Stimulated activated effector memory CD8-positive, alpha-beta T cell treated with anti-CD3 and anti-CD28 coated beads, Interleukin-12 subunit alpha, Interleukin-12 subunit beta, amount 100 ng/mL, for 72 hours (primary cell): ENCODE data around the gene LTA4H.

Source experiments
- ATAC-seq: fragments of 150-1000 bp; cut with Tn5 transposase; 2 replicates; pipeline ENCODE4 v1.10.0; 2021
- DNase-seq, 2 donors: peaks; one replicate each; pipeline ENCODE4 v3.0.0; 2021 to 2022; ENCODE audit warnings: low spot score in 2 of 2
- H3K27ac Mint-ChIP-seq: one replicate; pipeline ENCODE4 v1.8.0; 2022; ENCODE audit warnings: mild to moderate bottlenecking, mixed read lengths
- H3K36me3 Mint-ChIP-seq: one replicate; pipeline ENCODE4 v1.8.0; 2022; ENCODE audit warnings: mild to moderate bottlenecking, mixed read lengths
- H3K4me1 Mint-ChIP-seq: one replicate; pipeline ENCODE4 v1.8.0; 2022; ENCODE audit warnings: mixed read lengths
- H3K4me3 Mint-ChIP-seq: one replicate; pipeline ENCODE4 v1.8.0; 2022; ENCODE audit warnings: mild to moderate bottlenecking, mixed read lengths
- H3K9me3 Mint-ChIP-seq: one replicate; pipeline ENCODE4 v1.8.0; 2022; ENCODE audit warnings: mixed read lengths

LTA4H gene

GRCh38 chr12:96064966-96065365 is 29.6 kb upstream of the LTA4H start:
- no peaks in the 10 kb centered on the region for H3K9me3 Mint-ChIP-seq
- H3K4me3 Mint-ChIP-seq: no peak overlapping the region
- DNase-seq: no peak
- no peak for ATAC-seq
- no peak overlapping the region for H3K27ac Mint-ChIP-seq
- H3K36me3 Mint-ChIP-seq: no peaks in the 10 kb centered on the region
- peaks cover 32% of the 10 kb centered on the region for H3K4me1 Mint-ChIP-seq

- Mint-ChIP-seq H3K4me3 (no peak overlapping the region), H3K36me3 (no peaks in the 10 kb centered on the region), H3K4me1 (peaks cover 32% of the 10 kb centered on the region), H3K27ac (no peak overlapping the region), H3K9me3 (no peaks in the 10 kb centered on the region)
- DNase-seq: no peak
- ATAC-seq: no peak
Measured at GRCh38 chr12:96064271-96064670, 28.9 kb upstream of the LTA4H start.

GRCh38 chr12:96063046-96063445 is 27.7 kb upstream of the LTA4H start:
- H3K4me3 Mint-ChIP-seq: no peak overlapping the region

GRCh38 chr12:96061864-96062453 is 26.6 kb upstream of the LTA4H start:
- Mint-ChIP-seq H3K27ac (no peak overlapping the region), H3K4me3 (no peak overlapping the region), H3K9me3 (no peaks in the 10 kb centered on the region), H3K36me3 (no peaks in the 10 kb centered on the region), H3K4me1 (peaks cover 32% of the 10 kb centered on the region)
- ATAC-seq: peak; percentile 88
- peak; percentile 53 to 77 for DNase-seq

More at GRCh38 chr12:96063046-96063445, 27.7 kb upstream of the LTA4H start:
- H3K4me1 Mint-ChIP-seq: peaks cover 32% of the 10 kb centered on the region
- no peak for ATAC-seq
- no peaks in the 10 kb centered on the region for H3K9me3 Mint-ChIP-seq
- H3K36me3 Mint-ChIP-seq: no peaks in the 10 kb centered on the region
- DNase-seq: no peak
- H3K27ac Mint-ChIP-seq: peak overlapping the region; percentile 6

GRCh38 chr12:96061323-96061722 is 25.9 kb upstream of the LTA4H start:
- no peak overlapping the region for H3K4me3 Mint-ChIP-seq
- no peak for ATAC-seq
- no peak for DNase-seq
- H3K27ac Mint-ChIP-seq: no peak overlapping the region
- no peaks in the 10 kb centered on the region for H3K9me3 Mint-ChIP-seq
- no peaks in the 10 kb centered on the region for H3K36me3 Mint-ChIP-seq
- peaks cover 32% of the 10 kb centered on the region for H3K4me1 Mint-ChIP-seq

- Mint-ChIP-seq H3K4me3 (no peak overlapping the region), H3K9me3 (no peaks in the 10 kb centered on the region), H3K36me3 (no peaks in the 10 kb centered on the region), H3K4me1 (peaks cover 30% of the 10 kb centered on the region), H3K27ac (no peak overlapping the region)
- ATAC-seq (no peak), DNase-seq (no peak)
Measured at GRCh38 chr12:96060041-96060440, 24.7 kb upstream of the LTA4H start.

GRCh38 chr12:96057986-96058553 is 22.7 kb upstream of the LTA4H start:
- H3K9me3 Mint-ChIP-seq: no peaks in the 10 kb centered on the region
- H3K4me1 Mint-ChIP-seq: peaks cover 11% of the 10 kb centered on the region
- no peak overlapping the region for H3K4me3 Mint-ChIP-seq
- H3K36me3 Mint-ChIP-seq: no peaks in the 10 kb centered on the region
- no peak overlapping the region for H3K27ac Mint-ChIP-seq
- DNase-seq (no peak), ATAC-seq (no peak)

- Mint-ChIP-seq H3K9me3 (no peaks in the 10 kb centered on the region), H3K4me3 (no peak overlapping the region), H3K27ac (no peak overlapping the region), H3K36me3 (no peaks in the 10 kb centered on the region), H3K4me1 (peaks cover 2% of the 10 kb centered on the region)
- DNase-seq: no peak
- ATAC-seq: no peak
Measured at GRCh38 chr12:96056646-96057455, 21.5 kb upstream of the LTA4H start.

GRCh38 chr12:96054244-96054610 is 18.8 kb upstream of the LTA4H start:
- no peak overlapping the region for H3K4me3 Mint-ChIP-seq
- H3K9me3 Mint-ChIP-seq: peaks cover 5% of the 10 kb centered on the region
- H3K4me1 Mint-ChIP-seq: no peaks in the 10 kb centered on the region
- no peak overlapping the region for H3K27ac Mint-ChIP-seq
- H3K36me3 Mint-ChIP-seq: no peaks in the 10 kb centered on the region
- DNase-seq: no peak
- ATAC-seq: no peak

- DNase-seq (no peak), ATAC-seq (no peak)
- Mint-ChIP-seq H3K4me3 (no peak overlapping the region), H3K9me3 (peaks cover 5% of the 10 kb centered on the region), H3K4me1 (peaks cover 1% of the 10 kb centered on the region), H3K27ac (no peak overlapping the region), H3K36me3 (no peaks in the 10 kb centered on the region)
Measured at GRCh38 chr12:96053476-96054243, 18.3 kb upstream of the LTA4H start.

GRCh38 chr12:96051756-96052485 is 16.5 kb upstream of the LTA4H start:
- Mint-ChIP-seq H3K27ac (no peak overlapping the region), H3K4me1 (peaks cover 19% of the 10 kb centered on the region), H3K4me3 (no peak overlapping the region), H3K36me3 (no peaks in the 10 kb centered on the region), H3K9me3 (peaks cover 5% of the 10 kb centered on the region)
- DNase-seq: no peak
- ATAC-seq: no peak

- Mint-ChIP-seq H3K4me3 (no peak overlapping the region), H3K4me1 (peaks cover 28% of the 10 kb centered on the region), H3K36me3 (no peaks in the 10 kb centered on the region), H3K27ac (no peak overlapping the region), H3K9me3 (peaks cover 5% of the 10 kb centered on the region)
- DNase-seq: no peak
- ATAC-seq: no peak
Measured at GRCh38 chr12:96050139-96050538, 14.8 kb upstream of the LTA4H start.

- H3K9me3 Mint-ChIP-seq: peaks cover 5% of the 10 kb centered on the region
- no peak overlapping the region for H3K4me3 Mint-ChIP-seq
- H3K36me3 Mint-ChIP-seq: no peaks in the 10 kb centered on the region
- no peak for DNase-seq
- no peak overlapping the region for H3K27ac Mint-ChIP-seq
- peaks cover 38% of the 10 kb centered on the region for H3K4me1 Mint-ChIP-seq
- ATAC-seq: no peak
Measured at GRCh38 chr12:96049101-96049500, 13.7 kb upstream of the LTA4H start.

GRCh38 chr12:96048393-96048969 is 13.1 kb upstream of the LTA4H start:
- H3K4me1 Mint-ChIP-seq: peaks cover 41% of the 10 kb centered on the region

More at GRCh38 chr12:96048393-96048969, 13.1 kb upstream of the LTA4H start:
- Mint-ChIP-seq H3K9me3 (peaks cover 5% of the 10 kb centered on the region), H3K4me3 (peak overlapping the region; percentile 34), H3K27ac (peak overlapping the region; percentile 72), H3K36me3 (no peaks in the 10 kb centered on the region)
- DNase-seq (no peak), ATAC-seq (no peak)
